Measurements from ENCODE around the gene STX5.

DNA sequence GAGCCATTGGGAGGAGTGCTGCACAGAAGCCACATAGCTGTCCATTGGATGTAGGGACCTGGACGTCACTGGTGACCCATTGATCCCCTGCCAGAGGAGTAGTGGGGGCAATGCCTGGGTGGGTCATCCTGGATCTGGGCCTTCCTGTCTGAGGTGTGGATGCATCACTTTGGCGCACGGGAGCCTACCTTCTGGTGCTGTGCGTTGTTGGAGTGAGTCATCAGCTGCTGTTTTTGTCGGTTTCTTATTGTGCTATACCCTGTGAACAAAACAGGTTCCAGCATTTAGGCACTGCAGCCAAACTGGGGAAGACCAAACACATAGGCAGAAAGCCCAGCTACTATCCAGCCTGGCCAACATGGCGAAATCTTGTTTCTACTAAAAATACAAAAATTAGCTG is 57.4 kb downstream of the STX5 start:
- TF ChIP-seq, protein P1, sequence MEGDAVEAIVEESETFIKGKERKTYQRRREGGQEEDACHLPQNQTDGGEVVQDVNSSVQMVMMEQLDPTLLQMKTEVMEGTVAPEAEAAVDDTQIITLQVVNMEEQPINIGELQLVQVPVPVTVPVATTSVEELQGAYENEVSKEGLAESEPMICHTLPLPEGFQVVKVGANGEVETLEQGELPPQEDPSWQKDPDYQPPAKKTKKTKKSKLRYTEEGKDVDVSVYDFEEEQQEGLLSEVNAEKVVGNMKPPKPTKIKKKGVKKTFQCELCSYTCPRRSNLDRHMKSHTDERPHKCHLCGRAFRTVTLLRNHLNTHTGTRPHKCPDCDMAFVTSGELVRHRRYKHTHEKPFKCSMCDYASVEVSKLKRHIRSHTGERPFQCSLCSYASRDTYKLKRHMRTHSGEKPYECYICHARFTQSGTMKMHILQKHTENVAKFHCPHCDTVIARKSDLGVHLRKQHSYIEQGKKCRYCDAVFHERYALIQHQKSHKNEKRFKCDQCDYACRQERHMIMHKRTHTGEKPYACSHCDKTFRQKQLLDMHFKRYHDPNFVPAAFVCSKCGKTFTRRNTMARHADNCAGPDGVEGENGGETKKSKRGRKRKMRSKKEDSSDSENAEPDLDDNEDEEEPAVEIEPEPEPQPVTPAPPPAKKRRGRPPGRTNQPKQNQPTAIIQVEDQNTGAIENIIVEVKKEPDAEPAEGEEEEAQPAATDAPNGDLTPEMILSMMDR (IDR thresholded peaks at IDR 0.05): no peak
- TF ChIP-seq POLR2A (IDR thresholded peaks at IDR 0.05) (no peak), EP300 (IDR thresholded peaks at IDR 0.05) (no peak)

Data from sigmoid colon (tissue), 4 donors.